ENCODE data around the gene SLF2. TPM values are rescaled to one million over a fixed set of nuclear protein-coding genes. Genes with fewer than 3 reads are reported as not detected.

The SLF2 gene
- total RNA-seq, 1 experiment from 2014 or later, result 23.1 TPM

DNA sequence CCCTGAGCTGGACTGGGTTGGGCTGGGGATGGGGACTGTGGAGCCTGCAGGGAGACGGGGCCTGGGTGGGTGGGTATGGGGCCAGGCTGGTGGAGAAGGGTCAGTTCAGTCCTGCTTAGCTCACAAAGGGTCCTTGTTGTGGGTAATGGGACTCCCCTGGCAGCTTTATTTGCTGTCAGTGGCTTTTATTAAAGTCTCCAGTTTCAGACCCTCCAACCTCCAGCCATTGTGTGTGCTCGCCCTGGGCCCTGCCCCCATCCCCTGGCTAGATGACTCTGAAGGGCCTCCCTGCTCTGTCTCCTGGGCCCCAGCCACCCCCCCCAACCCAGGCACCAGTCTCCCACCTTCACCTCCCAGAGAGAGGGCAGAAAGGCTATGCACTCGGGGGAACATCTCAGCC is 44.4 kb upstream of the SLF2 start:
- Histone ChIP-seq H2BK15ac (ENCODE audit: low read depth, low read length) (no peak overlapping the region), H3T11ph (ENCODE audit: low read length) (no peak overlapping the region), H3K4ac (ENCODE audit: low read depth, low read length) (no peak overlapping the region), H2AFZ (ENCODE audit: low read length) (no peak overlapping the region), H4K91ac (ENCODE audit: insufficient read length, low read depth, low read length) (no peak overlapping the region), H3K79me2 (ENCODE audit: insufficient read depth, low read length) (no peaks in the 10 kb centered on the region), H4K5ac (ENCODE audit: insufficient read length, low read depth, low read length) (no peak overlapping the region), H4K8ac (replicated peaks; ENCODE audit: insufficient read length, low read depth, low read length) (no peak overlapping the region), H2BK12ac (ENCODE audit: insufficient read length, low read depth, low read length) (no peak overlapping the region), H3K27me3 (ENCODE audit: insufficient read depth, low read length) (peaks cover 9% of the 10 kb centered on the region; the same call in 1 of the 2 replicates), H3K4me1 (ENCODE audit: insufficient read depth, low read length) (no peaks in the 10 kb centered on the region), H2BK120ac (ENCODE audit: low read depth, low read length, poor library complexity, severe bottlenecking) (no peak overlapping the region), H3K56ac (ENCODE audit: insufficient read length, low read depth, low read length) (no peak overlapping the region), H3K14ac (ENCODE audit: insufficient read depth, low read length) (no peak overlapping the region), H3K27ac (ENCODE audit: insufficient read length, low read depth, low read length) (no peak overlapping the region), H3K23ac (ENCODE audit: insufficient read length, low read depth, low read length) (no peak overlapping the region), H2BK20ac (ENCODE audit: low read depth, low read length, poor library complexity, severe bottlenecking) (no peak overlapping the region), H2BK5ac (ENCODE audit: insufficient read length, low read length) (no peak overlapping the region), H3K9ac (ENCODE audit: extremely low read depth, insufficient read length, low read length) (no peak overlapping the region), H3K79me1 (ENCODE audit: insufficient read depth, low read depth, low read length, poor library complexity, severe bottlenecking) (no peaks in the 10 kb centered on the region), H4K20me1 (ENCODE audit: control insufficient read depth, insufficient read depth, insufficient read length) (no peaks in the 10 kb centered on the region), H3K4me2 (ENCODE audit: insufficient read depth, insufficient read length, low read length) (no peak overlapping the region), H2AK5ac (ENCODE audit: insufficient read length, low read length) (no peak overlapping the region), H3K23me2 (ENCODE audit: insufficient read length, low read depth, low read length, poor library complexity, severe bottlenecking) (no peaks in the 10 kb centered on the region), H3K9me3 (ENCODE audit: control insufficient read depth, low read depth, low read length) (no peaks in the 10 kb centered on the region), H3K18ac (ENCODE audit: insufficient read length, low read depth, low read length) (no peak overlapping the region)
- Mint-ChIP-seq H3K27me3 (ENCODE audit: low read depth) (peaks cover 92% of the 10 kb centered on the region), H3K9me3 (no peaks in the 10 kb centered on the region; a peak in 1 of 5 replicates), H3K27ac (no peak overlapping the region), H3K4me3 (no peak overlapping the region), H3K36me3 (ENCODE audit: insufficient read depth in 1 of 3, low read depth in 3 of 3) (no peaks in the 10 kb centered on the region), H3K4me1 (peaks cover 15 to 31% of the 10 kb centered on the region in 2 experiments)
- DNase-seq, result no peak
- TF ChIP-seq, protein P1, sequence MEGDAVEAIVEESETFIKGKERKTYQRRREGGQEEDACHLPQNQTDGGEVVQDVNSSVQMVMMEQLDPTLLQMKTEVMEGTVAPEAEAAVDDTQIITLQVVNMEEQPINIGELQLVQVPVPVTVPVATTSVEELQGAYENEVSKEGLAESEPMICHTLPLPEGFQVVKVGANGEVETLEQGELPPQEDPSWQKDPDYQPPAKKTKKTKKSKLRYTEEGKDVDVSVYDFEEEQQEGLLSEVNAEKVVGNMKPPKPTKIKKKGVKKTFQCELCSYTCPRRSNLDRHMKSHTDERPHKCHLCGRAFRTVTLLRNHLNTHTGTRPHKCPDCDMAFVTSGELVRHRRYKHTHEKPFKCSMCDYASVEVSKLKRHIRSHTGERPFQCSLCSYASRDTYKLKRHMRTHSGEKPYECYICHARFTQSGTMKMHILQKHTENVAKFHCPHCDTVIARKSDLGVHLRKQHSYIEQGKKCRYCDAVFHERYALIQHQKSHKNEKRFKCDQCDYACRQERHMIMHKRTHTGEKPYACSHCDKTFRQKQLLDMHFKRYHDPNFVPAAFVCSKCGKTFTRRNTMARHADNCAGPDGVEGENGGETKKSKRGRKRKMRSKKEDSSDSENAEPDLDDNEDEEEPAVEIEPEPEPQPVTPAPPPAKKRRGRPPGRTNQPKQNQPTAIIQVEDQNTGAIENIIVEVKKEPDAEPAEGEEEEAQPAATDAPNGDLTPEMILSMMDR (conservative IDR thresholded peaks at IDR 0.05), result no peak
- no CpG with 5 or more reads among the region's 3 CpGs for WGBS (ENCODE audit: extremely low coverage, insufficient read length, low lambda C conversion rate)

Measured in H9 (cell line).